MM.1S (cell line): ENCODE data around the gene ABCE1.

Source experiments
- DNase-seq: peaks from one replicate; pipeline ENCODE4 v3.0.0-alpha.2; 2015
- H2AFZ ChIP-seq: fragments of 300-600 bp; sonication (generic); 2 replicates; pipeline ENCODE4 v1.6.0; 2016; ENCODE audit warnings: antibody characterized with exemption, low read length
- H3F3A ChIP-seq: fragments of 300-600 bp; sonication (generic); 2 replicates; pipeline ENCODE4 v1.6.1; 2016; ENCODE audit warnings: mild to moderate bottlenecking, antibody characterized with exemption, low read length, moderate library complexity, mixed read lengths; ENCODE audit not compliant: insufficient read depth
- H3K27ac ChIP-seq: fragments of 300-600 bp; sonication (generic); 2 replicates; pipeline ENCODE4 v1.5.1; 2016; ENCODE audit warnings: mild to moderate bottlenecking, low read length
- H3K27me3 ChIP-seq: fragments of 300-600 bp; sonication (generic); replicated peaks from 2 replicates; pipeline ENCODE4 v1.6.0; 2016; ENCODE audit warnings: low read length; ENCODE audit not compliant: insufficient read depth
- H3K36me3 ChIP-seq: fragments of 300-600 bp; sonication (generic); replicated peaks from 2 replicates; pipeline ENCODE4 v1.6.1; 2016; ENCODE audit warnings: mild to moderate bottlenecking, low read length, mixed read lengths; ENCODE audit not compliant: insufficient read depth
- H3K4me1 ChIP-seq: fragments of 300-600 bp; sonication (generic); 2 replicates; pipeline ENCODE4 v1.6.1; 2016; ENCODE audit warnings: low read length, mixed read lengths
- H3K4me2 ChIP-seq: fragments of 300-600 bp; sonication (generic); 2 replicates; pipeline ENCODE4 v1.6.0; 2016; ENCODE audit warnings: low read depth, low read length
- H3K4me3 ChIP-seq: fragments of 300-600 bp; sonication (generic); 2 replicates; pipeline ENCODE4 v1.5.1; 2016; ENCODE audit warnings: low read length, mixed read lengths
- H3K79me2 ChIP-seq: fragments of 300-600 bp; sonication (generic); 2 replicates; pipeline ENCODE4 v1.6.1; 2016; ENCODE audit warnings: mixed run types, low read length, mixed read lengths
- H3K9ac ChIP-seq: fragments of 300-600 bp; sonication (generic); 2 replicates; pipeline ENCODE4 v1.6.1; 2016; ENCODE audit warnings: low read length, mixed read lengths
- H3K9me2 ChIP-seq: fragments of 300-600 bp; sonication (generic); replicated peaks from 2 replicates; pipeline ENCODE4 v1.6.1; 2016; ENCODE audit warnings: mild to moderate bottlenecking, low read length, mixed read lengths; ENCODE audit not compliant: insufficient read depth
- H3K9me3 ChIP-seq: fragments of 300-600 bp; sonication (generic); replicated peaks from 2 replicates; pipeline ENCODE4 v1.6.1; 2016; ENCODE audit warnings: mild to moderate bottlenecking, low read length, mixed read lengths; ENCODE audit not compliant: insufficient read depth
- H4K20me1 ChIP-seq: fragments of 300-600 bp; sonication (generic); 2 replicates; pipeline ENCODE4 v1.6.1; 2016; ENCODE audit warnings: mild to moderate bottlenecking, low read length, moderate library complexity, mixed read lengths; ENCODE audit not compliant: insufficient read depth
- EZH2 ChIP-seq: fragments of 300-600 bp; sonication (generic); optimal IDR thresholded peaks from 2 replicates; pipeline ENCODE3; 2017; ENCODE audit warnings: low read depth, mild to moderate bottlenecking, antibody characterized with exemption, low read length, mixed read lengths
- EZH2phosphoT487 ChIP-seq: fragments of 300-600 bp; sonication (generic); IDR thresholded peaks from 2 replicates; pipeline ENCODE4 v1.6.1; 2018; ENCODE audit warnings: antibody characterized with exemption, low read length
- TF ChIP-seq, protein P1 (sequence below): fragments of 300-600 bp; sonication (generic); IDR thresholded peaks from 2 replicates; pipeline ENCODE4 v1.5.1; 2016; ENCODE audit warnings: antibody characterized with exemption, low read length, mixed read lengths

ABCE1 gene

DNA sequence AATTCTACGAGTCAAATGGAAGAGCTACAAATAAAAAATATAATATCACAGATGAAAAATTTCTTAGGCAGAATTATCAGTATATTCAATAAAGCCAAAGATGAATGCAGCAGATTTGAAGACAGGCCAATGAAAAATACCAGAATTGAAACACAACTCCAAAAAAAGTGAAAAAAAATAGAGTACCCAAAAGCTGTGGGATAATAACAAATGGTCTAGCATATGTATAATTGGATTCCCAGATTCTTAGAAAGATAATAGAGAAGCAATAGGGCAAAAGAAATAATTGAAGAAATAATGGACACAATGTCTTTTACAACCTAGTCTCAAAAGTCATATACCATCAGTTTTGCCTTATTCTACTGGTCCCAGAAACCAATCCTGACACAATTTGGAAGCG is 4.5 kb upstream of the ABCE1 start:
- peaks cover 13% of the 10 kb centered on the region; the same call in 1 of the 2 replicates for H3K36me3 ChIP-seq
- H2AFZ ChIP-seq, result no peak overlapping the region
- no peaks in the 10 kb centered on the region for H4K20me1 ChIP-seq
- H3K79me2 ChIP-seq, result peaks cover 83% of the 10 kb centered on the region
- no peak for DNase-seq
- H3K4me1 ChIP-seq, result peaks cover 7% of the 10 kb centered on the region; the same call in 1 of the 2 replicates
- no peak overlapping the region for H3K4me2 ChIP-seq
- peaks cover 8% of the 10 kb centered on the region for H3F3A ChIP-seq
- no peaks in the 10 kb centered on the region for H3K9me2 ChIP-seq
- no peaks in the 10 kb centered on the region for H3K9me3 ChIP-seq
- no peaks in the 10 kb centered on the region for H3K27me3 ChIP-seq
- TF ChIP-seq EZH2phosphoT487, result no peak
- TF ChIP-seq, protein P1, sequence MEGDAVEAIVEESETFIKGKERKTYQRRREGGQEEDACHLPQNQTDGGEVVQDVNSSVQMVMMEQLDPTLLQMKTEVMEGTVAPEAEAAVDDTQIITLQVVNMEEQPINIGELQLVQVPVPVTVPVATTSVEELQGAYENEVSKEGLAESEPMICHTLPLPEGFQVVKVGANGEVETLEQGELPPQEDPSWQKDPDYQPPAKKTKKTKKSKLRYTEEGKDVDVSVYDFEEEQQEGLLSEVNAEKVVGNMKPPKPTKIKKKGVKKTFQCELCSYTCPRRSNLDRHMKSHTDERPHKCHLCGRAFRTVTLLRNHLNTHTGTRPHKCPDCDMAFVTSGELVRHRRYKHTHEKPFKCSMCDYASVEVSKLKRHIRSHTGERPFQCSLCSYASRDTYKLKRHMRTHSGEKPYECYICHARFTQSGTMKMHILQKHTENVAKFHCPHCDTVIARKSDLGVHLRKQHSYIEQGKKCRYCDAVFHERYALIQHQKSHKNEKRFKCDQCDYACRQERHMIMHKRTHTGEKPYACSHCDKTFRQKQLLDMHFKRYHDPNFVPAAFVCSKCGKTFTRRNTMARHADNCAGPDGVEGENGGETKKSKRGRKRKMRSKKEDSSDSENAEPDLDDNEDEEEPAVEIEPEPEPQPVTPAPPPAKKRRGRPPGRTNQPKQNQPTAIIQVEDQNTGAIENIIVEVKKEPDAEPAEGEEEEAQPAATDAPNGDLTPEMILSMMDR, result no peak
- TF ChIP-seq EZH2, result no peak
- no peak overlapping the region for H3K27ac ChIP-seq
- H3K9ac ChIP-seq, result no peak overlapping the region
- no peak overlapping the region for H3K4me3 ChIP-seq

- H3F3A ChIP-seq, result peaks cover 8% of the 10 kb centered on the region
- H3K9me3 ChIP-seq, result no peaks in the 10 kb centered on the region
- H3K4me1 ChIP-seq, result peaks cover 7% of the 10 kb centered on the region; the same call in 1 of the 2 replicates
- H3K9ac ChIP-seq, result peak overlapping the region; percentile 85
- TF ChIP-seq, protein P1, result no peak
- no peak for TF ChIP-seq EZH2phosphoT487
- no peak for TF ChIP-seq EZH2
- peak overlapping the region; percentile 90 for H3K4me2 ChIP-seq
- H3K27ac ChIP-seq, result peak overlapping the region; percentile 86
- peaks cover 10% of the 10 kb centered on the region; the same call in 1 of the 2 replicates for H3K36me3 ChIP-seq
- no peak for DNase-seq
- H3K27me3 ChIP-seq, result no peaks in the 10 kb centered on the region
- peak overlapping the region; percentile 87 for H2AFZ ChIP-seq
- H3K4me3 ChIP-seq, result peak overlapping the region; percentile 90
- H4K20me1 ChIP-seq, result peaks cover 8% of the 10 kb centered on the region; the same call in 1 of the 2 replicates
- no peaks in the 10 kb centered on the region for H3K9me2 ChIP-seq
- peaks cover 95% of the 10 kb centered on the region for H3K79me2 ChIP-seq
Measured at GRCh38 chr4:145097331-145097820, 735 bp upstream of the ABCE1 start.

DNA sequence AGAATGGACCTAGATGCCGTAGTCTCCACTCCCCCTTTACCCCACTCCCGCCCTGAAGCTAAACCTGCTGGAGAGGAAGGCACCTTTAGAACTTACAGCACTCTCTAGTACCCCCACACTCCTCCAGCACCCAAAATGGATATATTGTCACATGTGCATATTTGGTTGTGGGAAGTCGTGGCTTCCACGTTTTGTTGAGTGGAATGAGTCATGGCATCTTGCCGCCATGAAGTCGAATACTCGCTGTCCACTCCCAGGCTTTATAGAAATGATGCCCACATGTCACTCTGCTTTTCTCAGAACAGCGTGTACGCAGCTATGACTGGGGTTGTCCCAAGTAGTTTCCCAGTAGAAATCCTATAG is 545 bp downstream of the ABCE1 start:
- Histone ChIP-seq H2AFZ (peak overlapping the region; percentile 87), H3K9ac (peak overlapping the region; percentile 85), H3K79me2 (peaks cover 95% of the 10 kb centered on the region), H3F3A (peaks cover 8% of the 10 kb centered on the region), H3K27ac (peak overlapping the region; percentile 86), H3K4me1 (peaks cover 7% of the 10 kb centered on the region; the same call in 1 of the 2 replicates), H3K9me2 (no peaks in the 10 kb centered on the region), H4K20me1 (peaks cover 15% of the 10 kb centered on the region; the same call in 1 of the 2 replicates), H3K27me3 (no peaks in the 10 kb centered on the region), H3K4me2 (peak overlapping the region; percentile 90), H3K36me3 (peaks cover 6% of the 10 kb centered on the region; the same call in 1 of the 2 replicates), H3K9me3 (no peaks in the 10 kb centered on the region), H3K4me3 (peak overlapping the region; percentile 90)
- peak; percentile 35 for DNase-seq
- TF ChIP-seq, protein P1, result no peak
- no peak for TF ChIP-seq EZH2
- TF ChIP-seq EZH2phosphoT487, result no peak
